Kidney epithelial cell (primary cell): ENCODE data around the gene SPTBN4. TPM values are rescaled to one million over a fixed set of nuclear protein-coding genes. Genes with fewer than 3 reads are reported as not detected.
"Not testable (repeated sequence)": the region's sequence is repeated elsewhere in the genome, so short reads cannot be mapped to it uniquely, and the experiment has no call there.

Experiments
- DNase-seq: peaks from one replicate; pipeline ENCODE4 v3.0.0-alpha.2; 2010; ENCODE audit warnings: low read depth
- H3K27me3 ChIP-seq: 2 replicates; pipeline ENCODE4 v1.6.0; 2011; ENCODE audit warnings: low read length; ENCODE audit not compliant: control insufficient read depth, insufficient read depth
- H3K36me3 ChIP-seq: 2 replicates; pipeline ENCODE4 v1.5.1; 2011; ENCODE audit warnings: low read length; ENCODE audit not compliant: control insufficient read depth, insufficient read depth
- H3K4me3 ChIP-seq: 2 replicates; pipeline ENCODE4 v1.5.1; 2011; ENCODE audit warnings: low read depth, mild to moderate bottlenecking, control low read depth, low read length
- CTCF ChIP-seq: IDR thresholded peaks from 2 replicates; pipeline ENCODE4 v1.5.1; 2011; ENCODE audit warnings: mild to moderate bottlenecking, moderate library complexity, low read length, control low read depth, inconsistent platforms; ENCODE audit not compliant: insufficient read depth, poor library complexity, severe bottlenecking
- total RNA-seq: library from RNA; depleted of rRNA; stranded (reverse); fragments of >200 nt; gene quantifications from 2 replicates; pipeline ENCODE4 v1.2.3, GENCODE V29; 2015

Gene SPTBN4
- total RNA-seq, 1 donor from 2014 or later = 2.4 TPM

GRCh38 chr19:40445780-40446262 lies 21.0 kb upstream of the SPTBN4 start:
- TF ChIP-seq CTCF = no peak
- Histone ChIP-seq H3K4me3 (no peak overlapping the region), H3K36me3 (peaks cover 1% of the 10 kb centered on the region), H3K27me3 (no peaks in the 10 kb centered on the region)
- DNase-seq = no peak

- Histone ChIP-seq H3K36me3 (peaks cover 1% of the 10 kb centered on the region), H3K4me3 (no peak overlapping the region), H3K27me3 (no peaks in the 10 kb centered on the region)
- TF ChIP-seq CTCF = no peak
- DNase-seq = no peak
These were observed 20.5 kb upstream of the SPTBN4 start for GRCh38 chr19:40446263-40446784.

GRCh38 chr19:40449506-40449905 lies 17.3 kb upstream of the SPTBN4 start:
- H3K36me3 ChIP-seq = no peaks in the 10 kb centered on the region

GRCh38 chr19:40450664-40451063 lies 16.1 kb upstream of the SPTBN4 start:
- H3K27me3 ChIP-seq = no peaks in the 10 kb centered on the region
- no peak for DNase-seq
- no peak for TF ChIP-seq CTCF
- H3K36me3 ChIP-seq = no peaks in the 10 kb centered on the region
- no peak overlapping the region for H3K4me3 ChIP-seq

More at GRCh38 chr19:40449506-40449905, 17.3 kb upstream of the SPTBN4 start:
- no peaks in the 10 kb centered on the region for H3K27me3 ChIP-seq
- no peak for TF ChIP-seq CTCF
- DNase-seq = no peak
- no peak overlapping the region for H3K4me3 ChIP-seq

GRCh38 chr19:40452016-40452415 lies 14.8 kb upstream of the SPTBN4 start:
- Histone ChIP-seq H3K4me3 (no peak overlapping the region), H3K27me3 (no peaks in the 10 kb centered on the region), H3K36me3 (no peaks in the 10 kb centered on the region)
- TF ChIP-seq CTCF = no peak
- no peak for DNase-seq

GRCh38 chr19:40453151-40453735 lies 13.6 kb upstream of the SPTBN4 start:
- TF ChIP-seq CTCF = no peak
- DNase-seq = no peak

GRCh38 chr19:40453943-40454342 lies 12.9 kb upstream of the SPTBN4 start:
- not testable (repeated sequence) for H3K4me3 ChIP-seq, H3K27me3 ChIP-seq, H3K36me3 ChIP-seq, DNase-seq

More at GRCh38 chr19:40453151-40453735, 13.6 kb upstream of the SPTBN4 start:
- Histone ChIP-seq H3K36me3 (no peaks in the 10 kb centered on the region), H3K27me3 (no peaks in the 10 kb centered on the region), H3K4me3 (no peak overlapping the region)
